Gastrocnemius medialis (tissue), 4 donors: ENCODE measurements around the gene METTL5. TPM values are rescaled to one million over a fixed set of nuclear protein-coding genes. Genes with fewer than 3 reads are reported as not detected.
"Not testable (repeated sequence)": the region's sequence is repeated elsewhere in the genome, so short reads cannot be mapped to it uniquely, and the experiment has no call there.

Experiments
- ATAC-seq, 2 donors: fragments of 150-250 bp; one replicate each; pipeline ENCODE4 v1.9.1; 2016
- DNase-seq, 2 donors: peaks; one replicate each; pipeline ENCODE4 v3.0.0-alpha.2; 2019
- H3K27ac ChIP-seq, 4 donors: fragments of 200-600 bp; sonication (generic); 1 replicate in 1 of 4; 2 replicates in 3 of 4; pipeline ENCODE4 v1.5.1; 2016 to 2018; ENCODE audit warnings: mild to moderate bottlenecking in 2 of 4, moderate library complexity in 1 of 4
- H3K27me3 ChIP-seq, 3 donors: fragments of 200-600 bp; sonication (generic) in 2 of 3; 1 replicate in 1 of 3; 2 replicates in 2 of 3; pipeline versions ENCODE4 v1.5.1 to v1.6.0; 2016 to 2019; ENCODE audit warnings: mild to moderate bottlenecking in 1 of 3, moderate library complexity in 1 of 3
- H3K36me3 ChIP-seq, 2 donors: fragments of 200-600 bp; sonication (generic) in 1 of 2; one replicate each; pipeline ENCODE4 v1.5.1; 2017 to 2018
- H3K4me1 ChIP-seq, 2 donors: fragments of 200-600 bp; sonication (generic) in 1 of 2; one replicate each; pipeline ENCODE4 v1.5.1; 2016 to 2017; ENCODE audit warnings: mild to moderate bottlenecking in 2 of 2
- H3K4me3 ChIP-seq, 4 donors: fragments of 200-600 bp; sonication (generic) in 3 of 4; 1 replicate in 1 of 4; 2 replicates in 3 of 4; pipeline ENCODE4 v1.5.1; 2016 to 2019; ENCODE audit warnings: mild to moderate bottlenecking in 2 of 4
- H3K9me3 ChIP-seq, 3 donors: fragments of 200-600 bp; sonication (generic) in 2 of 3; 1 replicate in 1 of 3; 2 replicates in 2 of 3; pipeline ENCODE4 v1.5.1; 2016 to 2019
- CTCF ChIP-seq, 5 experiments: fragments of 450-650 bp in 3 of 5; fragments of 200-600 bp in 2 of 5; sonication (generic) in 2 of 5; IDR thresholded peaks in 4 of 5; conservative IDR thresholded peaks in 1 of 5; 1 replicate in 4 of 5; 2 replicates in 1 of 5; pipeline ENCODE4 v1.5.1; 2016 to 2019; ENCODE audit warnings: antibody characterized with exemption in 5 of 5, mild to moderate bottlenecking in 3 of 5, moderate library complexity in 3 of 5
- POLR2A ChIP-seq, 2 donors: fragments of 450-650 bp; IDR thresholded peaks; one replicate each; pipeline ENCODE4 v1.6.1; 2017; ENCODE audit warnings: antibody characterized with exemption in 2 of 2, mild to moderate bottlenecking in 2 of 2, moderate library complexity in 2 of 2
- in situ Hi-C, 4 donors: fragments of 200-750 bp; cut with MboI; loops; one replicate each; pipeline versions ENCODE4 v1.15.0 to v1.8.0; 2017; ENCODE audit warnings: low sequenced_read_pairs in 4 of 4
- intact Hi-C: fragments of 100-400 bp; cut with DNase I; formaldehyde crosslinking; loops from one replicate; pipeline ENCODE4 v1.15.1; 2023; ENCODE audit warnings: low total_unique reads
- total RNA-seq, 4 donors: library from RNA; depleted of rRNA; stranded (reverse); fragments of >200 nt; gene quantifications; one replicate each; pipeline versions ENCODE4 v1.1.0 to v1.2.3, GENCODE V29; 2016

The METTL5 gene
- total RNA-seq, 4 donors from 2014 or later, result 24.8 to 63.7 (median 40.9) TPM

GRCh38 chr2:169865492-169865891, 40.8 kb upstream of the METTL5 start:
- Histone ChIP-seq H3K36me3 (no peaks in the 10 kb centered on the region), H3K27me3 (no peaks in the 10 kb centered on the region), H3K9me3 (no peaks in the 10 kb centered on the region), H3K4me3 (no peak overlapping the region), H3K27ac (no peak overlapping the region), H3K4me1 (peaks cover 28 to 30% of the 10 kb centered on the region in 2 donors)
- in situ Hi-C loops (no loop called here), intact Hi-C loops (no loop called here)
- TF ChIP-seq POLR2A (IDR thresholded peaks at IDR 0.05) (no peak), CTCF (IDR thresholded peaks at IDR 0.05 in 4 of 5, conservative IDR thresholded peaks at IDR 0.05 in 1 of 5) (no peak)
- ATAC-seq (no peak), DNase-seq (no peak)

GRCh38 chr2:169862816-169863215, 38.1 kb upstream of the METTL5 start:
- intact Hi-C loops, result no loop called here
- no peaks in the 10 kb centered on the region for H3K9me3 ChIP-seq
- no peak overlapping the region for H3K27ac ChIP-seq
- no peaks in the 10 kb centered on the region for H3K27me3 ChIP-seq
- H3K36me3 ChIP-seq, result no peaks in the 10 kb centered on the region
- no peak for ATAC-seq
- DNase-seq, result no peak
- TF ChIP-seq POLR2A (IDR thresholded peaks at IDR 0.05), result no peak
- TF ChIP-seq CTCF (IDR thresholded peaks at IDR 0.05 in 4 of 5, conservative IDR thresholded peaks at IDR 0.05 in 1 of 5), result no peak
- H3K4me1 ChIP-seq, result peaks cover 21 to 30% of the 10 kb centered on the region in 2 donors
- H3K4me3 ChIP-seq, result no peak overlapping the region
- in situ Hi-C loops, result no loop called here

- DNase-seq (no peak), ATAC-seq (no peak)
- no peaks in the 10 kb centered on the region for H3K27me3 ChIP-seq
- H3K4me3 ChIP-seq, result no peak overlapping the region
- H3K4me1 ChIP-seq, result peaks cover 21 to 23% of the 10 kb centered on the region in 2 donors
- intact Hi-C loops (no loop called here), in situ Hi-C loops (no loop called here)
- no peaks in the 10 kb centered on the region for H3K9me3 ChIP-seq
- no peak for TF ChIP-seq CTCF (IDR thresholded peaks at IDR 0.05 in 4 of 5, conservative IDR thresholded peaks at IDR 0.05 in 1 of 5)
- TF ChIP-seq POLR2A (IDR thresholded peaks at IDR 0.05), result no peak
- H3K36me3 ChIP-seq, result no peaks in the 10 kb centered on the region
- H3K27ac ChIP-seq, result no peak overlapping the region
Measured at GRCh38 chr2:169860149-169860548, 35.4 kb upstream of the METTL5 start.

GRCh38 chr2:169859423-169859822, 34.7 kb upstream of the METTL5 start:
- TF ChIP-seq POLR2A (IDR thresholded peaks at IDR 0.05) (no peak), CTCF (IDR thresholded peaks at IDR 0.05 in 4 of 5, conservative IDR thresholded peaks at IDR 0.05 in 1 of 5) (no peak)
- H3K36me3 ChIP-seq, result no peaks in the 10 kb centered on the region
- H3K4me1 ChIP-seq, result peaks cover 21 to 23% of the 10 kb centered on the region in 2 donors
- intact Hi-C loops (no loop called here), in situ Hi-C loops (no loop called here)
- no peaks in the 10 kb centered on the region for H3K9me3 ChIP-seq
- DNase-seq (no peak), ATAC-seq (no peak)
- no peak overlapping the region for H3K4me3 ChIP-seq
- H3K27me3 ChIP-seq, result no peaks in the 10 kb centered on the region
- H3K27ac ChIP-seq, result no peak overlapping the region

- DNase-seq, H3K27ac ChIP-seq, ATAC-seq, H3K9me3 ChIP-seq, H3K36me3 ChIP-seq, in situ Hi-C loops, intact Hi-C loops, H3K4me3 ChIP-seq, H3K27me3 ChIP-seq: not testable (repeated sequence)
- peaks cover 15 to 18% of the 10 kb centered on the region in 2 donors for H3K4me1 ChIP-seq
Measured at GRCh38 chr2:169855281-169856258, 30.9 kb upstream of the METTL5 start.
